CD4-positive, alpha-beta T cell treated with Interleukin-6 at 100 ng/mL for 8 hours (primary cell): ENCODE data around the gene NFIA.
"Not testable (repeated sequence)": the region's sequence is repeated elsewhere in the genome, so short reads cannot be mapped to it uniquely, and the experiment has no call there.

Experiments used
- DNase-seq: peaks from one replicate; pipeline ENCODE4 v3.0.0-alpha.2; 2020; ENCODE audit warnings: mixed read lengths, low spot score

NFIA gene

DNA sequence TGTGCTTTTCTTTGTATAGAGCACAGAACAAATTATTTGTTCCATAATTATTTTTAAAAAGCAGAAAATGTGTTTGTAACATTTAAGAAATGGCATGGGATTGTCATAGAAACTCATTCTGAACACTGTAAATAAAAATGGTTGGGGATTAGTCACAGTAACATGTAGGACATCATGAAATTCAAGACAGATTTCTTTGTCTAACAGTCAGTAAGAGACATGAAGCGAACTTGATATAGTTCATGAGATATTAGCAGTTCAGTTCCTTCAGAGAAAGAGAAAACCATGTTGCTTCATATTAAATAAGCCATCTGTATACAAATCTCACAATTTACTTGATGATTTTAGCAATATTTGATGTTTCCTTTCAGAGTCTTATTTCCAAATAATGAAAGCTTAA lies 19.7 kb downstream of the NFIA start:
- DNase-seq, result no peak

DNA sequence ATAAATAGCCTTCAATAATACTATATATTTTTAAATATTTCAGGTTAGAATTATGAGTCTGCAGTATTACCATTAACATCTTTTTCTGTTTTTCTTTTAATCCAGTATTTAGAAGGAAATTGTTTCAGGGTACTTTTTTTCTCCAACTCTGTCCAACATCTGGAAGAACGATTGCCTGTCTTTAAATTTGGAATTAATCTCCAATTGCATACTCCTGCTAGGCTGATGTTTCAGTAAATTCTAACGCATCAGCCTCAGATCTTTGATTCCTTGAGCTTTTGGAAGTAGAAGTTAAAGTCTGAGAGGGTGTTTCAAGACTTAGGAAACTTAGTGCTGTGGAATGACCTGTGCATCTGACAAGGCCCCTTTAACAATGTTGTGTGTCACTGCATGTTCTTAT lies 20.3 kb downstream of the NFIA start:
- no peak for DNase-seq

DNA sequence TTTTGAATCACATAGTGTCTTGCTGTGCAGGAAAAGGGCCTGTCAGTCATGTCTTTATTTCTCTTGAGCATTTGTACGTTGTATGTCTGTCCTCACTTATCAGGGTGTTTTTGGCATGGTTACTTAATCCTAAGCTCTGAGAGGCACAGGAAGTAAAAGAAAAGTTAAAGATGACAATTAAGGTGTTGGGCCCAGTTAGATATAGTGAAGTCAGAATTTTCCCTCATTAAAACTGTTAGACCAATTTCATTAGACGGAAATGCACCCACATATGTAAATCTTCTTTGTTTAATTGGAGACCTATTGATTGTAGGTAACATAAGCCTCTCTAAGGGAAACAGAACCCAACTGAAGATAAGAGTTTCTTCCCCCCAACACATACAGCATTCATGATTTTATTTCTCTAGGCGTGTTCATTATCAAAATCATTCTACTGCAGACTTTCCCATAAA lies 21.9 kb downstream of the NFIA start:
- no peak for DNase-seq

DNA sequence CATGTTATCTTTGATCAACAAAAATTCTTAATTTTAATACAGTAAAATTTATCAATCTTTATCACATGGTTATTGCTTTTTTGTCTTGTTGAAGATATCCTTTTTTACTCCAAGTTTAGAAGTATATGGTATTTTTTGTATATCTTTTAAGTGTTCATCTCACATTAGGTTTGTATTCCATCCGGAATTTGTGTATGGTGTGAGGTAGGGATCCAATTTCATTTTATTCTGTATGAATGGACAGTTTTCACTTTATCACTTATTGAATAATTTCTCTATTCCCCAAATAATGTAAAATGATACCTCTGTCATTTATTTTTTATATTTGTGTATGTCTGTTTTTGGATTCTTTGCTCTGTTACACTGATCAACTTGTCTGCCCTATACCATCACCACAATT lies 25.3 kb downstream of the NFIA start:
- no peak for DNase-seq

DNA sequence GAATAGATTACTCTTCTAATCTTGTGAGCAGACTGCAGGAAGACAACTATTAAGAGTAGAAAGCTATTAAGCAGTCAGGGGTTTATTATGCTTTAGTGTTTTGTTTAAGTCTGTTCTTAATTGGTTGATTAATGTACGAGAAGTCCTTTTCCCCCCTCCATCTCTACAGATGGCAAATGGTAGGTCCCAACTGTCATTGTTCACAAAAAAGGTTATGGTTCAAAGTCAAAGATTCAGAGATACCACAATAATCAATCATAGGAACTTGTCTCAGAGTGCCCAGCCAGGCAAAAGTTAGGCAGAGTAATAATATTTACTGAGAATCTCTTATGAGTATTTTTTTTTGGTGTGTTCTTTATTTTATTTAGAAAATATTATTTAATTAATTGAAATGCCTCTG lies 26.8 kb downstream of the NFIA start:
- DNase-seq, result no peak

DNA sequence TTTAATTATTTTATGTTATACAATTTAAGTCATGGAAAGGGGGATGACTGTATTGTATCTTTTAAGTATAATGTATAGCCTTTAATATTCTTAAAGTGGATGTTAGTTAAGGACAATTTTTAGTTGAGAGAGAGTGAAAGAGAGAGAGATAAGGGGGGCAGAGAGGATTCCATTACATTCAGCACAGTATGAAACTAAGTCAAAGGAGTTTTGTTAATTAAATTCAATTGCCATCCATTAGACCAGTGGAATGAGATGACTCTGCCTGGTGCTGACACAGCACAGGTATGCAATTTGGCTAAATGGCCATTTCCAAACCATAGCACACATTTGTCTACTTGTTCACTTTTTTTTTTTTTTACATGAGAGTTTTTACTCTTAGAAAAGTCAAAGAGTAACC lies 27.5 kb downstream of the NFIA start:
- no peak for DNase-seq

GRCh38 chr1:61110554-61110953 lies 28.2 kb downstream of the NFIA start:
- DNase-seq, result no peak

DNA sequence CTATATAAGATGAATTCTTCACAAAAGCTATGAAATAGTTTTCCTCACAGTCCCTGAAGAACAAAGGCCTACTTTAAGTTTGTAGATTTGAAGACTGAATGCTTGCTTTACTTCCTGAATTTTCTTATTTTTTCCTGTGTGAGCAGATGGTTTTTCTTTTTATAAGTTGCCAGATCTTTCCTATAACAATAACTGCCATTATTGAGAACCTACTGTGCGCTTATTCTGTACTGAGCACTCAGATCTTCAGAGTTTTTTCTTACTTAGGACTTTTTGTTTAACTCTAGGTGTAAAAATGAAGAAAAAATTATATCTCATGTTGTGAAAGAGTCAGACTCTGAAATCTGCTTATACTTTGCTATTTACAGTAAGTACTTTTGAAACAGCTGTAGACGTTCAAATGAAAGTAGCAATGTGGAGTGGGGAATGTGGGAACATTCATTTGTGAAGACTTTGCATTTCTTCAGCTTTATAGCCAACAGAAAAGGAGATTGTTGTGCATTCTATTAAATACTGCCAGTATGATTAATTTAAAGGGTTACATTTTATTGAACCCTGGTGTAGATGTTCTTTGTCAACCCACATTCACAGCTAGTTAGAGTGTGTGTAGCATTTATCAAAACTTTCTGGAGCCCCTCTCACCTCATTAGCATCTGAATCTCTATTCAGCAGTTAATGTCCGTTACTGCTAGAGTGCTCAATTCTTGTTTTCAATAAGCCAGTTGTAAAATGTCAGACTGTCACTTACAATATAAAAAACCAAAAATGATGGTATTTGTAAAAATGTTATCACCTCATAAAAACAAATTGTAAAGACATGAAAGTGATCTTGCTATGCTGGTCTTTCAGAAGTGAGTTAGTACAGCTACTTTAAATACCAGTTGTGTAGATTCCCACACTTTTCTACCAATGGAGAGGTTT lies 29.0 kb downstream of the NFIA start:
- DNase-seq, result no peak

GRCh38 chr1:61114178-61114870 lies 32.0 kb downstream of the NFIA start:
- no peak for DNase-seq

DNA sequence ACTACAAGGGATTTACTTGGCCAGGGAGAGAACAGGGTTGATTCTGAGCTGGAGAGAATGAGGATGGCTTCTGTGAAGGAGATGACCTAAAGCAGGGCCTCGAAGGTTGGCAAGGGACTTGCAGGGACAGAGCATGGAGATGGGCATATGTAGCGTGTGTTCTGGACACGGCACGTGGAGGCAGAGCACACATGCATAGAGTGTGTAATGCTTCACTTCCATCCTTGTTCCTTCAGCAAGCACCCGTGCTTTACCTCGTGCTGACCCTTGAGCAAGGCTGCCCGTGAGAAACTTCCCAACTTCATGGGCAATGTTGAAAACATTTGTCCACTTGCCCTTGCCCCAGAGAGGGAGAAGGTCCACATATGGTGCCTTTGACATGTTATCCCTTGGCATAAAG lies 33.1 kb downstream of the NFIA start:
- no peak for DNase-seq

DNA sequence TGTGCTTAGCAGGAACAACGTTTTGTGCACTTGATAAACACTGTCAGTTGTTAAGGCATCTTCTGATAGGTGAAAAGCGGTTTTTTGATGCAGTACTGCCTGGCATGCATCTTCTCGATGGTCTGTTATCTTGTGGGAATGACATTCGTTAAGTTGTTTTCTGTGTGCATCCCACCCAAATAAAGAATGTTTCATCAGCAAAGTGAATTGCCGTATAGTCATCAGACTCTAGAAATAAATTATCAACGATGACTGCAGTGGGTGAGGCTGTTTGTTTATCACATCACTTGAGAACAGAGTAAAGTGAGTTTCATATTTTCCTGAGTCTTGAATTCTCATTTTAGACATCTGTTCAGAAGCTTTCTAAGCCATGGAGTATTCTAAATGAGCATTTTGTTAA lies 34.1 kb downstream of the NFIA start:
- no peak for DNase-seq

DNA sequence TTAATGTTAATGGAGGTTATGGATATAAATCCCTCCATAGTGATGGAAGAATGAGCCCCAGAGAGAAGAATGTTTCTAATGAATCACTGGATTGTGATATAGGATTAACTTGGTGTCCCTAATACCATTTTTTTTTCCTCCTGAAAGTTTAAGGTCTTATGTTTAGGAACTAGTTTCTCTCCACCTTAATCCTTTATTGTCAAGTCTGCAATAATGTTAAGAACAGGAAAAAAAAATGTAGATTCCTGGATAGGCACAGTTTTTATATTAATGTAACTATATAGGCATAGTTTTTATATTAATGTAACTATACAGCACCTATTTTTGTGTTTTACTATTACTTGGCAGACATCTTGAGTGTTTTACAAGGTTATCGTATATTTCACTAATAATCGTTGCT lies 34.9 kb downstream of the NFIA start:
- no peak for DNase-seq

DNA sequence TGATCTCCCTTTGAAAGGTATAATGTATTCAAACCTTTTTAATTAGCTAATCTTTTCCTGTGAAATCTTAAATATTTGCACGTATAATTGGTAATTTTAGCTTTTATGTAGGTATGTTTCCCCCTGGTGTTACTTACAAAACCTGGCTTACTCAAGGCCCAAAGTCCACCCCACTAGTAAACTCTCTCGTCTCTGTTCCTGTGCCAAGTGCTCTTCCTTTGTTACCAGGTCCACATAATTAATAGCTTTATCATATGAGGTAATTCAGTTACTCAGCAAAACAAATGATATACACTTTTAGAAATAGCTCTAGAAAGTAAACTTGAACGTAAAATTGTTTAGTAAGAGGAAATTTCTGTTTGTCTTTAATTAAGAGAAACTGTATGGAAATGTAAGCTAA lies 36.7 kb downstream of the NFIA start:
- no peak for DNase-seq

DNA sequence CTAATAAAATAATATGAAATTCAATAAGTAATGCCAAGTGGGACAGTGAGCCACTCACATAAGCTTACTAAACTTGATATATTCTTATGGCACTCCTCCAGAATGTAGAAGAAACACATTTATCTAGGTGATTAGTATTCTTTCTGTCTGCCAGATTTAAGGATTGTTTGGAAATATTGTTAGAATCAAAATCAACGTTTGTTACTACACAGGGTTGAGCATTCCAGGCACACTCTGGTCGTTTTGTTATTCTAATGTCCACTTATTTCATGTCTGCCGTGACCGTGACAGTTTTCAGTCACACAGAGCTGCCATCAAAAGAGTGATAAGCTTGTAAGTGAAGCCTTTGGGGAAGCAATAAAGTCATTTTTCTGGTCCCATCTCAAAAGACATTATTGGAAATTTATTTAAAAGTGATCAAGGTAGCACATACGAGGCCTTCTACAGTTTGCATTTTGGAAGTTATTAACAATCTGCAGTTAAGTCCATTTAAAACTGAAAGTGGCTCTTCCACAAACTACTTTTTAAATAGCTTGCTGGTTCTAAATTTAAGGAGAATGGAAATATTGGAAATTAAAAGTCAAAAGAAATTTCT lies 38.0 kb downstream of the NFIA start:
- no peak for DNase-seq

GRCh38 chr1:61120998-61121397 lies 38.6 kb downstream of the NFIA start:
- no peak for DNase-seq

DNA sequence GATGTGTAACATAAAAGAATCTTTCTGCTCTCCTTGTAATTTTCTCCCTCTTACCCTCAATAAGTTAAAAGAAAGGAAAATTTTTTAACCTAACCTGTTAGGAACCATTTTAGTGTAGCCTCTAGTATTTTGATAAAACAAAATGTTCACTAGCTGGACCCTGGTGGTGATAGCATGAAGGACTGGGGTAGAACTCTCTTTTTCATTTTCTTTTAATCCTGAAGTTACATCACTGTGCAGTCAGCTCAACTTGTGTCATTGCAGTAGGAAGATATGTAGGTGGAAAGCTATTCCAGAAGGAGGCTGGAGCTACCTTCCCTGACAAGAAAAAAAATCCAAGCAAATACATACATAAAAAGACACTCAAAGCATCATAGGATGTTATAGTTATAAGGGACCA lies 39.3 kb downstream of the NFIA start:
- no peak for DNase-seq

DNA sequence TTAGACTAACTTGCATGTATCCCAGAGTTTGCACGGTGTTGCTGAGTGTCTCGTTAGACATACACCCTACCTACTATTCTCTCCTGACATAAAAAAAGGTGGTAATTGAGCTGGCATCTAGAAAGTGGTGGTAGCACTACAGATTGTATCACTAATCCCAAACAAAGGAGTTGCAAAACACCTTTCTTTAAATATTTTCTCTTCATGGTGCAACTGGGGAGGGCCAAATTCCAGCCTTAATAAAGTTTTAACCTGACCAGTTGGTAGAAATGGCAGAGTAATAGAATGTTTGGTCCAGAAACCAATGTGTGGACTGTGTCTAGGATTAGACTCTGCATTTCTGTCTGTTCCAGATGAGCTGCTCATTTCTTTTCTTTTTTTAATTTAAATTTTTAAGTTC lies 40.0 kb downstream of the NFIA start:
- DNase-seq, result no peak

GRCh38 chr1:61123326-61123725 lies 41.0 kb downstream of the NFIA start:
- no peak for DNase-seq

GRCh38 chr1:61124078-61124477 lies 41.7 kb downstream of the NFIA start:
- DNase-seq, result no peak

DNA sequence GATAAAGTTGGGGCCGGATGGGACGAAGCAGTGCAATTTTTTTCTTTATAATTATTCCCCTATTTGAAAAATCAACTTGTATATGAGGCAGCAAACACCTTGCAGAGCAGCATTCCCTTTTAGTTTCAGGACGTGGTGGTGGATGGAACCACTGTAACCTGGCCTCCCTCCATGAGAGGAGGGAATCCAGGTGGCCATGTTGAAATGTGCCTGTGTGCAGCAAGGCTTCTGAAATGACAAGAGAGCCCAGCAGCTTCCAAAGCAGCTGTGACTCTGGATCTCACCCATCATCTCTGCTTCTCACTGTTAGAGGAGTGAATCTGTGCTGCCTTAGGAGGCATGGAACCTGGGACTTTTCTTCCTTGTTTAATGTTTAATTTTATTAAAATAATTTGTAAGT lies 42.3 kb downstream of the NFIA start:
- DNase-seq, result no peak

DNA sequence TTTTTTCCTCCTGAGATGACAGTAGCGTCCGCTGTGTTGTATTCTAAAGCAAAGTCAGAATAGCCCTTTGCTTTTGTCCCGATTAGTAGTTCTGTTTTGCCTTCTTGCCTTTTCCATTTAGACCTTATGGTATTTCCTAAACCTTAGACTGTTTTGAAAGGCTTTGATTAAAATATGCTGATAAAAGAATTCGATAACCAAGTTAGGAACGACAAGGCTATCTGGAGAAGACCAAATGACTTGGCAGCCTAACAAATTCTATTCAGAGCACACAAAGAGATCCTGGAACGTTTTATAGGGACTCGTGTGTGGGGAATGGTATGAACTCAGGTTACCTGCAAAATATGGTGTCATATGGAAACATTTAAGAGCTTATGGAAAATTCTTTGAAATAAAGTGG lies 42.9 kb downstream of the NFIA start:
- DNase-seq, result no peak

GRCh38 chr1:61125895-61126294 lies 43.5 kb downstream of the NFIA start:
- DNase-seq, result no peak

GRCh38 chr1:61126843-61127242 lies 44.5 kb downstream of the NFIA start:
- DNase-seq, result not testable (repeated sequence)
